ENCODE data around the gene SLC24A3. TPM values are rescaled to one million over a fixed set of nuclear protein-coding genes. Genes with fewer than 3 reads are reported as not detected.

Gene SLC24A3
- polyA plus RNA-seq, 1 donor (not counting 4 experiments of a cell fraction or from before 2014, with no cell fraction given), result 0.17 TPM

GRCh38 chr20:19449051-19449450 lies 236.6 kb downstream of the SLC24A3 start:
- Histone ChIP-seq H3K9me3 (ENCODE audit: control insufficient read depth, low read depth, low read length) (no peaks in the 10 kb centered on the region), H3K27me3 (ENCODE audit: control insufficient read depth, extremely low read depth, insufficient read depth, low read length) (no peaks in the 10 kb centered on the region)

DNA sequence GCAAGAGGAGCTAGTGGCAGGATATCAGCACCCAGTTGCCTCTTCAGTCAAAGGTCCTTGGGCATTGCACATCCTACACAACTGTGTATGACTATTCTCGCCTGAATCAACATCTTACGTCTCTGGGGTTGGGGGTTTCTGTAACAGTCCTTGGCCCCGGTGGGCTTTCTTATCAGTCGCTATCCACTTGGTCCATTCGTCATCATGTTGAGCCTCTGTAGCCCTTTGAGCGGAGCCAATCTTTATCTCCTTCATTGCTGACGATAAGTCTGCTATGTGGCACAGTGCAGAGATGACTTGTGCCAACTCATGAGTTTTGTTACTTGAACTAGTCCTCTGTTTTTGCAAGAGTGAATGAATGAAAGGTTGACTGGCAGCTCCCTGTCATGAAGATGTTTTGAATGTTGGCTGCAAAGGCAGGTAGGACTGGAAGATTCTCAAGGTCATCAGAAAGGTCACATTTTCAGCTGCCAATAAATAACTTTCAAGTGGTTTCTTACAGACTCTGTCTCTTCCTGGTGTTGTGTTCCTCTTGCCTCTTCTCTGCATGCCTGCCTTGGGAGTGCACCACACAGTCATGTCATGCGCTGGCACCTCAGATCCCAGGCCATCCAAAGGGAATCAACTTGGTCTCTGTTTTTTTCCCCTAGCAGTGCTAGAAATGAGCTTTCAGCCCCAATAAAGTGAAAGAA lies 238.9 kb downstream of the SLC24A3 start:
- no peaks in the 10 kb centered on the region for H4K20me1 ChIP-seq (ENCODE audit: control insufficient read depth, extremely low read depth, insufficient read depth, low read length)
- no peaks in the 10 kb centered on the region for H3K4me1 ChIP-seq (ENCODE audit: control insufficient read depth, extremely low read depth, insufficient read depth, low read length)
- no peak overlapping the region for H3K4me2 ChIP-seq (ENCODE audit: control insufficient read depth, extremely low read depth, insufficient read depth, low read depth, low read length)
- no peak overlapping the region for H3K4me3 ChIP-seq (ENCODE audit: control insufficient read depth in 2 of 3, extremely low read depth in 1 of 3, insufficient read depth in 2 of 3, low read depth in 1 of 3, low read length in 3 of 3)
- no peaks in the 10 kb centered on the region for H3K36me3 ChIP-seq (ENCODE audit: control insufficient read depth in 2 of 2, extremely low read depth in 1 of 2, insufficient read depth in 2 of 2, low read length in 2 of 2)
- H2AFZ ChIP-seq (ENCODE audit: control insufficient read depth, low read length), result no peak overlapping the region
- DNase-seq (ENCODE audit: low read depth, low spot score) (no peak), FAIRE-seq (no peak)
- H3K79me2 ChIP-seq (ENCODE audit: control insufficient read depth, insufficient read depth, low read length), result no peaks in the 10 kb centered on the region
- no peaks in the 10 kb centered on the region for H3K27me3 ChIP-seq (ENCODE audit: control insufficient read depth, extremely low read depth, insufficient read depth, low read length)
- no peaks in the 10 kb centered on the region for H3K9me3 ChIP-seq (ENCODE audit: control insufficient read depth, low read depth, low read length)
- no peaks in the 10 kb centered on the region for H3K9me1 ChIP-seq (ENCODE audit: control insufficient read depth, extremely low read depth, insufficient read depth, low read length)
- H3K27ac ChIP-seq (ENCODE audit: control insufficient read depth, insufficient read depth, low read length), result no peak overlapping the region
- no peak for TF ChIP-seq CTCF (optimal IDR thresholded peaks at IDR 0.05 in 1 of 3, IDR thresholded peaks at IDR 0.05 in 1 of 3, conservative IDR thresholded peaks at IDR 0.05 in 1 of 3; ENCODE audit: extremely low read depth in 1 of 3, insufficient read depth in 2 of 3, low read length in 3 of 3)
- no peak for TF ChIP-seq EZH2 (IDR thresholded peaks at IDR 0.05; ENCODE audit: low read length)
- dilution Hi-C loops (cut with MboI; ENCODE audit: extremely low pct_ligation_motif_present, low sequenced_read_pairs), result no loop called here
- H3K9ac ChIP-seq (ENCODE audit: control insufficient read depth, extremely low read depth, insufficient read depth, low read length), result no peak overlapping the region

More at GRCh38 chr20:19449051-19449450, 236.6 kb downstream of the SLC24A3 start:
- Histone ChIP-seq H3K79me2 (ENCODE audit: control insufficient read depth, insufficient read depth, low read length) (no peaks in the 10 kb centered on the region), H3K36me3 (ENCODE audit: control insufficient read depth in 2 of 2, extremely low read depth in 1 of 2, insufficient read depth in 2 of 2, low read length in 2 of 2) (no peaks in the 10 kb centered on the region), H3K27ac (ENCODE audit: control insufficient read depth, insufficient read depth, low read length) (no peak overlapping the region), H2AFZ (ENCODE audit: control insufficient read depth, low read length) (no peak overlapping the region), H3K9me1 (ENCODE audit: control insufficient read depth, extremely low read depth, insufficient read depth, low read length) (no peaks in the 10 kb centered on the region), H3K9ac (ENCODE audit: control insufficient read depth, extremely low read depth, insufficient read depth, low read length) (no peak overlapping the region), H3K4me3 (ENCODE audit: control insufficient read depth in 2 of 3, extremely low read depth in 1 of 3, insufficient read depth in 2 of 3, low read depth in 1 of 3, low read length in 3 of 3) (no peak overlapping the region), H3K4me1 (ENCODE audit: control insufficient read depth, extremely low read depth, insufficient read depth, low read length) (no peaks in the 10 kb centered on the region), H3K4me2 (ENCODE audit: control insufficient read depth, extremely low read depth, insufficient read depth, low read depth, low read length) (no peak overlapping the region), H4K20me1 (ENCODE audit: control insufficient read depth, extremely low read depth, insufficient read depth, low read length) (no peaks in the 10 kb centered on the region)
- DNase-seq (ENCODE audit: low read depth, low spot score), result no peak
- TF ChIP-seq CTCF (optimal IDR thresholded peaks at IDR 0.05 in 1 of 3, IDR thresholded peaks at IDR 0.05 in 1 of 3, conservative IDR thresholded peaks at IDR 0.05 in 1 of 3; ENCODE audit: extremely low read depth in 1 of 3, insufficient read depth in 2 of 3, low read length in 3 of 3) (no peak), EZH2 (IDR thresholded peaks at IDR 0.05; ENCODE audit: low read length) (no peak)
- no peak for FAIRE-seq
- dilution Hi-C loops (cut with MboI; ENCODE audit: extremely low pct_ligation_motif_present, low sequenced_read_pairs), result no loop called here
